Stimulated activated memory B cell treated with anti-CD40 and anti-IgM and Interleukin-4, amounts not matched to agents 10 μg/mL and 1 μg/mL and 100 μg/mL, for 72 hours (primary cell): ENCODE measurements around the gene GLB1L3.
A peak's percentile ranks its signal among the peaks of the same experiment; 100 is the strongest.

Source experiments
- ATAC-seq: fragments of 150-1000 bp; cut with Tn5 transposase; 2 replicates; pipeline ENCODE4 v1.10.0; 2021
- H3K27ac Mint-ChIP-seq: one replicate; pipeline ENCODE4 v1.8.0; 2022; ENCODE audit warnings: mild to moderate bottlenecking, mixed read lengths
- H3K27me3 Mint-ChIP-seq: one replicate; pipeline ENCODE4 v1.8.0; 2022; ENCODE audit warnings: mixed read lengths
- H3K36me3 Mint-ChIP-seq: one replicate; pipeline ENCODE4 v1.8.0; 2022; ENCODE audit warnings: mixed read lengths
- H3K4me1 Mint-ChIP-seq: one replicate; pipeline ENCODE4 v1.8.0; 2022; ENCODE audit warnings: mixed read lengths
- H3K4me3 Mint-ChIP-seq: one replicate; pipeline ENCODE4 v1.8.0; 2022; ENCODE audit warnings: mild to moderate bottlenecking, moderate library complexity, mixed read lengths
- H3K9me3 Mint-ChIP-seq: one replicate; pipeline ENCODE4 v1.8.0; 2022; ENCODE audit warnings: mixed read lengths

The GLB1L3 gene, protein sequence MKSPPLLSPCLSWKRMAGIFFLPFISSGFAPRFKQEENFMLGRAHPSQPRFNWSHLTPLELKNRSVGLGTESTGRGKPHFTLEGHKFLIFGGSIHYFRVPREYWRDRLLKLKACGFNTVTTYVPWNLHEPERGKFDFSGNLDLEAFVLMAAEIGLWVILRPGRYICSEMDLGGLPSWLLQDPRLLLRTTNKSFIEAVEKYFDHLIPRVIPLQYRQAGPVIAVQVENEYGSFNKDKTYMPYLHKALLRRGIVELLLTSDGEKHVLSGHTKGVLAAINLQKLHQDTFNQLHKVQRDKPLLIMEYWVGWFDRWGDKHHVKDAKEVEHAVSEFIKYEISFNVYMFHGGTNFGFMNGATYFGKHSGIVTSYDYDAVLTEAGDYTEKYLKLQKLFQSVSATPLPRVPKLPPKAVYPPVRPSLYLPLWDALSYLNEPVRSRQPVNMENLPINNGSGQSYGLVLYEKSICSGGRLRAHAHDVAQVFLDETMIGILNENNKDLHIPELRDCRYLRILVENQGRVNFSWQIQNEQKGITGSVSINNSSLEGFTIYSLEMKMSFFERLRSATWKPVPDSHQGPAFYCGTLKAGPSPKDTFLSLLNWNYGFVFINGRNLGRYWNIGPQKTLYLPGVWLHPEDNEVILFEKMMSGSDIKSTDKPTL

DNA sequence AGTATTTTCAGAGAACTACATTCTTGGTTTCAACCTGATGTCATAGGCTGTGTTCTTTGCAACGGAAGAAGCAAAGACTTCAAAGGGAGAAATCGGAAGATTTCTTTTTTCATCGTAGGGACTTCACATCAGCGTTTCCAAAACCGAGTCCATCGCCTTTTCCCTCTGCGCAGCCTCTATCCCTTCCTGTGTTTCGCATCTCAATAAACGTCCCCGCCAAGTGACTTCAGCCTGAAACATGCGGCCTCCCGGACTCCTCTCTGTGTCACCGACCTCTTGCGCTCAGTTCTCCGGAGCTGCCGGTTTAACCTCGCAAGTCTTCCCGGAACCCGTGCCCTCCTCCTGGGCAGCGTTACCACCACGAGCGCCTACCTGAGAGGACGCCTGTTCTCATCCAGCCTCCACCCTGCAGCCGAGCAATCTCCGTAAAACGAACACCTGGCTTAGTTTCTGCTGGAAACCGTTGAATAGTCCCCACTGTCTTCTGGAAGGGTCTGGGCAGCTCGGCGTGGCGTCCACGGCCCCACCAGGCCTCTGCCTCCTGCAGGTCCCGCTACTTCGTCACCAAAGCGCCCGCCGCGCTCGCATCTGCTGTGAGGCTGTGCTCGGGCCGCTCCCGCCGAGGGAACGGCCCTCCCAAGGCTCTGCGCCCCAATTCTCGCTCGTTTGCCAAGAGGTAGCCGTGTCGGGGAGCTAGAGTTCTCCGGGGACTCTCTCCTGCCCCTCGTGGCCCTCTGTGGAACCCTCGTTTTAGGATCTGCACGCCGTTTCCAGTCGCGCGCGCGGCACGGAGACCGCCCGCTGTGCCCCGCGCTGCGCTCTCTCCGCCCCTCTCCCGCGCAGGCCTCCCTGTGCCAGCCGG lies at the start of gene GLB1L3:
Gene GLB1L3 (plus strand): TSS at position 846 of the 862 bp plus-strand sequence. CDS start 362 bp downstream, outside the sequence.
- Mint-ChIP-seq H3K4me3 (peak within 1 kb of the TSS; percentile 74), H3K4me1 (peaks cover 26% of the 10 kb centered on the region), H3K36me3 (no peaks in the 10 kb centered on the region), H3K9me3 (peaks cover 3% of the 10 kb centered on the region), H3K27ac (no peak within 1 kb of the TSS), H3K27me3 (peaks cover 82% of the 10 kb centered on the region)
- peak; percentile 71 for ATAC-seq

DNA sequence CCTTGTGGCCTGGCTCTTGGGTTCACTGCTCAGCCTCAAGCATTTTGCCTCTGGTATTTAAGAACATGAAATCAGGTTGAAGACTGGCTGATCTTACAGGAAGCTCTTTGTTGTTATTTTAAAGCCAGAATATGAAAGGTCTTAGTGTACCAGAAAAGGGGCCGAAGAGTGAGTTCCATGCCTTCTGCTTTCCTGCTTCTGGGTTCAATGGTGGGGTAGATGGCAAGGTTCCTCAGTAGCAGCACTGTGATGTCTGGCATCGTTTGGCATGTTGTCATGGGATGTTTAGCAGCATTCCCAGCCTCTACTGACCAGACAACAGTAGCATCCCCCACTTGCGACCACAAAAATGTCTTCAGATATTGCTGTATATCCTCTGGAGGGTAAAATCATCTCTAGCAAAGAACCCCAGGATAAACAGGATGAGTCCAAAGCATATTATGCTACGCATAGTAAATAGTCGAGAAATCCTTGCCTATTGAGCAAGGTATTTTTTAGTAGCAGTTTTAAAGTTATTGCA lies 49.3 kb upstream of the GLB1L3 start:
- H3K4me1 Mint-ChIP-seq = peaks cover 80% of the 10 kb centered on the region
- peaks cover 8% of the 10 kb centered on the region for H3K36me3 Mint-ChIP-seq
- H3K4me3 Mint-ChIP-seq = no peak overlapping the region
- H3K27me3 Mint-ChIP-seq = peaks cover 33% of the 10 kb centered on the region
- H3K27ac Mint-ChIP-seq = no peak overlapping the region
- no peaks in the 10 kb centered on the region for H3K9me3 Mint-ChIP-seq
- ATAC-seq = no peak

DNA sequence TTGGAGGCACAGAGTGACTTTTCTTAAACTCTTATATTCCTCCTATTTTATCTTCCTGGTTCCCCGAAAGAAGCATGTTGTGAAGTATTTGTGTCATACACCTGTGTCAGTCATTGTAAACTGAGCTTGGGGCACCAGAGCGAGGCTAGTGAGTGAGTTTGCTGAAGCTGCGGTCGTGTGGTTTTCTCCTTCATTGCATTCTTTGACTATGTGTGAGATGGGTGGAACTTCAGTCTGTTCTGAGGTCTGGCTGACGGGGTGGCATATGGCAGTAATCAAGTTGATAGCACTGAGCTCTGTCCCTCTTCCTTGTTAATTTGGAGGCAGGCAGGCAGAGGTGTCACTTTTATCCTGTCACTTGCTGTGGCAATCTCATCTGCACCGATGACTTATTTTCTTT lies 47.6 kb upstream of the GLB1L3 start:
- no peak overlapping the region for H3K27ac Mint-ChIP-seq
- peak; percentile 75 for ATAC-seq
- no peaks in the 10 kb centered on the region for H3K9me3 Mint-ChIP-seq
- peaks cover 8% of the 10 kb centered on the region for H3K36me3 Mint-ChIP-seq
- H3K27me3 Mint-ChIP-seq = peaks cover 33% of the 10 kb centered on the region
- peak overlapping the region; percentile 2 for H3K4me3 Mint-ChIP-seq
- H3K4me1 Mint-ChIP-seq = peaks cover 75% of the 10 kb centered on the region

DNA sequence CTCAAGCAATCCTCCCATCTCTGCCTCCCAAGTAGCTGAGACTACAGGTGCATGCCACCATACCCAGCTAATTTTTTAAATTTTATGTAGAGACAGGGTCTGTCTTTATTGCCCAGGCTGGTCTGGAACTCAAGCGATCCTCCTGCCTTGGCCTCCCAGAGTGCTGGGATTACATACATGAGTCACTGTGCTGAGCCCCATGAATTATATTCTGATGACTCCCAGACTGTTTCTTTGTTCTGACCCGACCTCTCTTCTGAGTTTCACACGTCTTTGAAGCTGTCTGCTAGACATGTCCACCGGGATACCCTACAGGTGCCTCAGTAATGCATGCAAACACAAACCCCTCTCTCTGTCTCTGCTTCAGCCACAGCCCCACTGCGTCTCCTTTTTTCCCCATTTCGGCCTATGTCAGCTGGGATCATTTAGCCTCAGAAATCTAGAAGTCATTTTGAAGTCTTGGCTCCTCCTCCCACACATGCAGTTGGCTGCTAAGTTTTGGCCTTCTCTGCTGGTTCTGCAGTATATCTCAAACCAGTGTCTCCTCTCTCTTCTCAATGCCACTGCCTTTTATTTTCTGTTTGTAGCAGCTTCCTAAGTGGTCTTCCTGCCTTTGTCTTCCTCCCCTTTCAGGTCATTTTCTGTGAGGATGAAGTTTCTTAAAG lies 46.9 kb upstream of the GLB1L3 start:
- Mint-ChIP-seq H3K9me3 (no peaks in the 10 kb centered on the region), H3K4me3 (no peak overlapping the region), H3K27ac (peak overlapping the region; percentile 30), H3K36me3 (peaks cover 8% of the 10 kb centered on the region), H3K4me1 (peaks cover 75% of the 10 kb centered on the region), H3K27me3 (peaks cover 33% of the 10 kb centered on the region)
- no peak for ATAC-seq

DNA sequence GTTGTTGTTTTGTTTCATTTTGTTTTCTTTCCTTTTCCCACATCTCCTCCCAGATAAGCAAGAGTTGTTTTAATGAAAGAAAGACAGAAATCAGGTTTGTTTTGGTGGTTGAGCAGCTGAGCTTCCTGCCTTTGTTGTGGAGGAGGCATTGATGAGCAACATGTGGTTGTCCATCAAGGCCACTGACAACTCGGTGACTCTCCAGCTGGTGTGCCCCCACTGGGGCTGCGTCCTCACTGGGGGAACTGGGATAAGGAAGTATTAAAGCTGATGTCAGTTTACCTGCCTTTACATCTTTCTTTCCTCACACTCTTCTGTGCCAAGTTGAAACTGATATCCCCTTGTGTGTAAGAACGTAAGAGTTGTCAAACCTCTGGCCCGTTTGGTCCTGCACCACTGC lies 45.8 kb upstream of the GLB1L3 start:
- Mint-ChIP-seq H3K4me1 (peaks cover 69% of the 10 kb centered on the region), H3K4me3 (no peak overlapping the region), H3K27ac (no peak overlapping the region)

DNA sequence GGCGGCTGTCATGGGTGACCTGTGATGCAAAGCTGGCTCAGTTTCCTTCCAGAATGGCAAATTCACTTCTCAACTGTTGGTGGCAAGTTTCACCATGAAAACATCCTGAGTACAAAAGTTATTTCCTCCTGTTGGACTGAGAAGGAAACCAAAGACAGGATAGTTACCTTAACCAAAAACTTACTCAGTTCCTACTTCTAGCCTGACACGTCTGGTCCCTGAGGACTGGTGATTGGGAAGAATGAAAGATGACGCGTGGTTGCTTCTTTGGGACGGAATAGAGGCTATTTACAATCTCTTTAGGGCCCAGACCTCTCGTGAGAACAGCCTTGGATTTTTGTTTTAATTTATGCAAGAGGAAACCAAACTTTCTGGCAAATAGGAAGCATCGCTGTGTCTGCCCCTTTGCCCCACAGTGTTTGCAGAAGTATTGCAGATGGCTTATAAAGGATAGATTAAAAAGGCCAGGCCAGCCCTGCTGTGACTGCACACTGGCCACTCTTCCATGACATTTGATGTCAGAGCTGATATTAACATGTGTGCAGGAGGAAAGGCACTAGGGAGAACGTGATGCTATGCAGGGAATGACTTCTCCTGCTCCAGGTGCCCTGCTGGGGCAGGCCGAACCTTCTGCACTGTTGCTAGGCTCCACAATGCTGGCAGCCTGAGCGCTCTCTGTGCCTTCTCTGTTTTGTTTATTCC lies 44.1 kb upstream of the GLB1L3 start:
- no peak overlapping the region for H3K27ac Mint-ChIP-seq
- peaks cover 51% of the 10 kb centered on the region for H3K4me1 Mint-ChIP-seq
- no peaks in the 10 kb centered on the region for H3K9me3 Mint-ChIP-seq
- peaks cover 20% of the 10 kb centered on the region for H3K27me3 Mint-ChIP-seq
- H3K4me3 Mint-ChIP-seq = no peak overlapping the region
- ATAC-seq = peak; percentile 6
- peaks cover 22% of the 10 kb centered on the region for H3K36me3 Mint-ChIP-seq

More for the DNA sequence above, 45.8 kb upstream of the GLB1L3 start:
- peaks cover 31% of the 10 kb centered on the region for H3K27me3 Mint-ChIP-seq
- no peak for ATAC-seq
- H3K9me3 Mint-ChIP-seq = no peaks in the 10 kb centered on the region
- H3K36me3 Mint-ChIP-seq = peaks cover 13% of the 10 kb centered on the region

DNA sequence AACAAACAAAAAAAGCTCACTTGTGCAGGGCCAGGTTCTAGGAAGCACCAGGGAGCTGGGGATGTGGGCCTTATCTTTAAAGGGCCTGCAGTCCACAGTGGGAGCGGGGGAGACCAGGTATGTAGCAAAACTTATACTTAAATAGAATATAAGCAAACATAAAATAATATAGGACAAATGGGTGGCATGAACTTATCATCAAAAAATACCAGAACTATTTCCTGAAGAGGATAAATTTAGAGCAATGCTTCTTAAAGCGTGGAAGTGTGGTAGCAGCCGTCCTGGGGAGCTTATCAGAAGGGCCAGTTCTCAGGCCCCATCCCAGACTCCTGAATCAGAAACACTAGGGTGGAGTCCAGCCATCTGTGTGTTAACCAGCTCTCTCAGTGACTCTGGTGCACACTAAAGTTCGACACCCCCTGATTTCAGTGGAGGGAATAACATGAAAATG lies 42.4 kb upstream of the GLB1L3 start:
- no peak overlapping the region for H3K27ac Mint-ChIP-seq
- H3K27me3 Mint-ChIP-seq = peaks cover 20% of the 10 kb centered on the region
- H3K9me3 Mint-ChIP-seq = no peaks in the 10 kb centered on the region
- no peak overlapping the region for H3K4me3 Mint-ChIP-seq
- ATAC-seq = no peak
- peaks cover 34% of the 10 kb centered on the region for H3K36me3 Mint-ChIP-seq
- peaks cover 34% of the 10 kb centered on the region for H3K4me1 Mint-ChIP-seq

DNA sequence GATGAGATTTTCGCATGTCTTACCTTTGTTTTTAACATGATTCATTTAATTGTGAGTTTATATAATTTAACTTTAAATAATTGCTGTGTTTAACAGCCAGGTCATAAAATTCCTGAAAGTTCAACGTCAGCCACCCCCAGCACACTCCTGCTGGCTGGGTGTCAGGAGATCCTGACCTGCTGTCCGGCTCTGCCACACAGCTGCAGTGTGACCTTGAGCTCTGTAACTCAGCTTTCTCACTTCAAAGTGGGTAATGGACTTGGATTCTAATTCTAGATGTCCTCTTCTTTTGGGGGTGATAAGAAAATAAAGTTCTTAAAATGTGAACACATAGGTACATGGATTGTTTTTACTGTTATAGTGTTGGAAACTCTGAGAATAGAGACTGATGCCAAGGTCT lies 40.8 kb upstream of the GLB1L3 start:
- Mint-ChIP-seq H3K9me3 (no peaks in the 10 kb centered on the region), H3K4me1 (peaks cover 18% of the 10 kb centered on the region), H3K36me3 (peaks cover 32% of the 10 kb centered on the region), H3K4me3 (no peak overlapping the region), H3K27me3 (peaks cover 6% of the 10 kb centered on the region), H3K27ac (no peak overlapping the region)
- no peak for ATAC-seq

DNA sequence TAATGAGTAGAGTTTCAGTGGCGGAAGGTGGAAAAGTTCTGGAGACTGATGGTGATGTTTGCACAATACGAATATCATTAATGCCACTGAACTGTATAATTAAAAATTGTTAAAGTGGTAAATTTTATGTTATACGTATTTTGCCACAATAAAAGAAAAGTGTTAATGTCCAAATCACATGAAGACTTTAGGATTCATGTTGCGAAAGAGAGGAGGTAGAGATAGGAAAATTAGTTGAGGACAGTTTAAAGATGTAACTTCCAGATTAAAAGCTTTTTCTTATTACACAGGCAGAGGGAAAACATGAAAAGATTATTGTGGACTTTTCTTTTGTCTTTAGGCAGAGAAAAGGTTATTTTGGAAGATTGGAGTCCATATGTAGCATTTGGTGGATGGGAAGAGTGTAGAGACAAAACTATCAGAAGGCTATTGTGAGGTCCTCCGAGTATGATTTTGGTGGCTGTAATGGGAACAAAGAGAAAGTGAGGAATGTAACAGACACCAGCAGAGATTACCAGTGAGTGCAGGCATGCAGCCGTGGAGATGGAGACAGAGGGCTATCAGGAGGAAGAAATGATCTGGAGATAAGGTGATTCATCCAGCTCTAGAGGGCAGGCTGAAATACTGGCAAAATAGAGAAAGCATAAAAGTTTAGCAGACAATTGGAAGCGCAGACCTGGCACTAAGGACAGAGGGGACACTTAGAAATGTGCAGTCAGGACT lies 39.2 kb upstream of the GLB1L3 start:
- no peaks in the 10 kb centered on the region for H3K27me3 Mint-ChIP-seq
- ATAC-seq = no peak
- H3K4me1 Mint-ChIP-seq = peaks cover 8% of the 10 kb centered on the region
- no peak overlapping the region for H3K4me3 Mint-ChIP-seq
- no peak overlapping the region for H3K27ac Mint-ChIP-seq
- no peaks in the 10 kb centered on the region for H3K9me3 Mint-ChIP-seq
- H3K36me3 Mint-ChIP-seq = peaks cover 32% of the 10 kb centered on the region

DNA sequence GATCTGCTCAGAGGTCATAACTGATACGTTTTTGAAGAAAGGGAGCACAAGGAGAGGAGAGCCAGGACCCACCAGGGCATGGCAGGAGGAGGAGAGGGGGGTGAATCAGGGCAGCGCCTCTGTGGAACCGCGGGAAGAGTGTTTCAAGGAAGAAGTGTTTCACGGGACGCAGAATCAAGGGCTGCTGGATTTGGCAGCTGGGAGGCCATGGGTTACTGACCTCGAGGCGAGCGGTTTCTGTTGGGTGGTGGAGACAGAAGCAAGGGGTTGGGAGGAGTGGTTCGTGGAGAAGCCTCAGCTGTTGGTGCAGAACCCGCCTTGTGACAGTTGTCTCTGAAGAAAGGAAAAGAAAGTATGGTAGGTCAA lies 38.6 kb upstream of the GLB1L3 start:
- Mint-ChIP-seq H3K27me3 (no peaks in the 10 kb centered on the region), H3K4me3 (no peak overlapping the region), H3K27ac (no peak overlapping the region), H3K36me3 (peaks cover 34% of the 10 kb centered on the region), H3K9me3 (no peaks in the 10 kb centered on the region), H3K4me1 (peaks cover 3% of the 10 kb centered on the region)
- ATAC-seq = no peak

DNA sequence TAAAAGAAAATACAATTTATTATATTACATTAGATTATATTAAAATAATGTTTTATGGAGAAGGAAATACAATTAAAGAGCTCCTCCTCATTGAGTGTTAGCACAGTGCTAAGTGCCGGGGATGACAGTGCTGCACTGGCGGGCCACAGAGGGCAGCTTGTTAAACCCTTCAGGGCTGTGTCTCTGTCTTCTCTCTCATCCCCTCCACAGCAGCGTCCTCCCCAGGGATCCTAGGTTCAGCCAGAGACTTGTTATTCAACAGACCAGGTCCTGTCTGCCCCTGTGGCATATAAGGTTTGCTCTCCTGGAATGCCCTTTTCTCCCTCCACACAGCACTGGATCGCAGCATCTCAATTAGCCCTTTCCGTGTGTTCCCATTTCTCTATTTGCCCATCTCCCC lies 37.2 kb upstream of the GLB1L3 start:
- Mint-ChIP-seq H3K4me3 (no peak overlapping the region), H3K27ac (no peak overlapping the region), H3K36me3 (peaks cover 49% of the 10 kb centered on the region), H3K27me3 (no peaks in the 10 kb centered on the region), H3K9me3 (no peaks in the 10 kb centered on the region), H3K4me1 (no peaks in the 10 kb centered on the region)
- no peak for ATAC-seq

DNA sequence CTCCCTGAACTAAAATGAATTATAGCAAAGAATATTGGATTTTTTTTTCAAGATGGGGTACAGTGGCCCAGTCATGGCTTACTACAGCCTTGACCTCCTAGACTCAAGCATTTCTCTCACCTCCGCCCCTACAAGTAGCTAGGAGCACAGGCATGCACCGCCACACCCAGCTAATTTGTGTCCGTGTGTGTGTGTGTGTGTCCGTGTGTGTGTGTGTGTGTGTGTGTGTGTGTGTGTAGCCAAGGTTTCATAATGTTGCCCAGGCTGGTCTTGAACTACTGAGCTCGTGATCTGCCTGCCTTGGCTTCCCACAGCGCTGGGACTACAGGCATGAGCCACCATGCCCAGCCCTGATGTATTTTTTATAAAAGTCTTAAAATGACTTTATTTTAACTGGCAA lies 35.6 kb upstream of the GLB1L3 start:
- no peak overlapping the region for H3K27ac Mint-ChIP-seq
- no peaks in the 10 kb centered on the region for H3K27me3 Mint-ChIP-seq
- ATAC-seq = no peak
- H3K9me3 Mint-ChIP-seq = no peaks in the 10 kb centered on the region
- H3K36me3 Mint-ChIP-seq = peaks cover 47% of the 10 kb centered on the region
- no peak overlapping the region for H3K4me3 Mint-ChIP-seq
- H3K4me1 Mint-ChIP-seq = no peaks in the 10 kb centered on the region

DNA sequence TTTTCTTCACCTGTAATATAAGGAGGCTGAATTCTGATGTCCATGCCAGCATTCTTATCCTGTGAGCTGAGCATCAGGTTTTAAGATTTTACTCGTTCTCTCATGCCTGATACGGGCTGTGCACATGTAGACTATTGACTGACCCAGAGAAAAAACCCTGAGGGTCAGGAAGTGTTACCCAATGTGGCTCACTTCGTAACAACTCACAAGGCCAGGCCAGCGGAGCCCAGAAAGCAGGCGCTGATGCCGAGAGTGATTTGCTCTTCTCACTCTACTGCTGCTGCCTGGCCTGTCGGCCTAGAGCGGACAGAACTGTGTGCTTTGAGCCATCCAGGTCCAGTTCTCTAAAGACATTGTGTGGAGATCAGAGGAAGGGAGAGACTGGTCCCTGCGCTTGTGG lies 33.8 kb upstream of the GLB1L3 start:
- no peak for ATAC-seq
- H3K27me3 Mint-ChIP-seq = no peaks in the 10 kb centered on the region
- no peak overlapping the region for H3K27ac Mint-ChIP-seq
- H3K4me1 Mint-ChIP-seq = no peaks in the 10 kb centered on the region
- no peak overlapping the region for H3K4me3 Mint-ChIP-seq
- H3K36me3 Mint-ChIP-seq = peaks cover 48% of the 10 kb centered on the region
- H3K9me3 Mint-ChIP-seq = no peaks in the 10 kb centered on the region

DNA sequence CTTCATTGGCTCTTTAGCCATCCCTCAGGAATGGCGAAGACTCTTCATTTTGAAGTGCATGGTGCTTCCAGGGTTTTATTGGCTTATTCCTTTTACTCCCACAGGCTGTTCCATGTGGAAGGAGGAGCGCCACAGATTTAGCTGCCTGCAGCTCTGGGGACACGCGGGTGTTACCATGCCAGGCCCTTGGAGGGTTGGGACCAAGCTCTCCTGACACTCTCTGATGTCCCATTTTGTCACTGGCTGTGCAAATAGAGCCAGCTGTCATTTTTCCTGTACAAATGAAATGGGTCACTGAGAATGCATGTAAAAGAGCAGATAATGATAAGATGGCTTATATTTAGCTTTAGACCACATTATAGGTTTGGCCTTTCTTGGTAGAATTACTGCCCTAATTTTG lies 32.3 kb upstream of the GLB1L3 start:
- ATAC-seq = no peak
- H3K27ac Mint-ChIP-seq = no peak overlapping the region
- no peaks in the 10 kb centered on the region for H3K27me3 Mint-ChIP-seq

More for the DNA sequence above, 32.3 kb upstream of the GLB1L3 start:
- Mint-ChIP-seq H3K4me3 (no peak overlapping the region), H3K9me3 (no peaks in the 10 kb centered on the region), H3K4me1 (no peaks in the 10 kb centered on the region), H3K36me3 (peaks cover 54% of the 10 kb centered on the region)
